Heart left ventricle (tissue), 16 donors: ENCODE measurements around the gene PDE3A. TPM values are rescaled to one million over a fixed set of nuclear protein-coding genes. Genes with fewer than 3 reads are reported as not detected.

Experiments
- ATAC-seq, 4 donors: fragments of 200-7000 bp; cut with Tn5 transposase; one replicate each; pipeline ENCODE4 v1.9.1; 2020 to 2022; ENCODE audit warnings: moderate library complexity in 4 of 4, mild to moderate bottlenecking in 3 of 4, moderate number of reproducible peaks in 1 of 4
- DNase-seq, 5 donors: peaks; one replicate each; pipeline ENCODE4 v3.0.0-alpha.2; 2020
- H3K27ac ChIP-seq, 12 donors: fragments of 200-600 bp; sonication (generic) in 4 of 12; one replicate each; pipeline versions ENCODE4 v1.5.0 to v1.8.0; 2016 to 2022; ENCODE audit warnings: mild to moderate bottlenecking in 2 of 12
- H3K27me3 ChIP-seq, 9 donors: fragments of 200-600 bp; sonication (generic) in 2 of 9; one replicate each; pipeline versions ENCODE4 v1.5.1 to v1.8.0; 2016 to 2022; ENCODE audit warnings: mild to moderate bottlenecking in 3 of 9
- H3K36me3 ChIP-seq, 9 donors: fragments of 200-600 bp; sonication (generic) in 2 of 9; one replicate each; pipeline versions ENCODE4 v1.5.0 to v1.8.0; 2018 to 2022; ENCODE audit warnings: mild to moderate bottlenecking in 2 of 9
- H3K4me1 ChIP-seq, 12 donors: fragments of 200-600 bp; sonication (generic) in 4 of 12; one replicate each; pipeline versions ENCODE4 v1.5.0 to v1.8.0; 2016 to 2022; ENCODE audit warnings: mild to moderate bottlenecking in 3 of 12
- H3K4me3 ChIP-seq, 12 donors: fragments of 200-600 bp; sonication (generic) in 4 of 12; one replicate each; pipeline versions ENCODE4 v1.5.0 to v1.8.0; 2017 to 2022; ENCODE audit warnings: mild to moderate bottlenecking in 9 of 12, moderate library complexity in 4 of 12
- H3K9me3 ChIP-seq, 12 donors: fragments of 200-600 bp; sonication (generic) in 4 of 12; one replicate each; pipeline versions ENCODE4 v1.5.0 to v1.8.0; 2016 to 2022; ENCODE audit warnings: mild to moderate bottlenecking in 1 of 12
- POLR2A ChIP-seq, 2 donors: fragments of 450-650 bp; IDR thresholded peaks; one replicate each; pipeline ENCODE4 v1.6.1; 2017; ENCODE audit warnings: antibody characterized with exemption in 2 of 2, mild to moderate bottlenecking in 2 of 2, moderate library complexity in 2 of 2
- WGBS, 4 donors: extraction: QIAGEN DNeasy Blood & Tissue Kit in 2 of 4; methylation state at CpG; one replicate each; pipeline versions ENCODE4 v1.1.5 to v1.1.7; 2013 to 2018; 5-methylcytosine and 5-hydroxymethylcytosine counted together
- intact Hi-C, 10 donors: fragments of 100-400 bp; cut with DNase I; formaldehyde crosslinking; loops; one replicate each; pipeline versions ENCODE4 v1.11.1 to v1.14.2; 2022
- polyA plus RNA-seq, 2 donors: library from polyadenylated mRNA; stranded (reverse); fragments of 200-250 nt; gene quantifications; one replicate each; pipeline ENCODE4 v1.2.3, GENCODE V29; 2013
- total RNA-seq, 9 donors: library from RNA; depleted of rRNA in 2 of 9; stranded (reverse); fragments of >200 nt in 2 of 9; fragmentation: NEBNext Ultra II Directional in 3 of 9; extraction: Animal tissue kit (Norgen Biotek cat#: 25700) in 3 of 9; gene quantifications; one replicate each; pipeline versions ENCODE4 v1.1.0 to v1.2.4, GENCODE V29; 2016 to 2023
- TF ChIP-seq, protein P1 (sequence below), 12 donors: fragments of 200-600 bp; sonication (generic) in 4 of 12; IDR thresholded peaks; one replicate each; pipeline versions ENCODE4 v1.5.0 to v1.8.0; 2018 to 2022; ENCODE audit warnings: antibody characterized with exemption in 12 of 12, mild to moderate bottlenecking in 5 of 12
- donor health status: ischemic (EF 13 %, LVEDD 7.1; RV severe dilation, severe dysfunction).
- donor health status: healthy with polysubstance abuse.
- donor health status: DM: no; HTN: yes; CAD: no.
- donor health status: DM: no; HTN: no; CAD: no.
- donor health status: ischemic (EF 25% LVEDD 6.9; RV normal size, moderate dysfunction).
- donor health status: ischemic (EF 25% LVEDD 5.7; RV mildly dilated, moderate dysfunction).
- donor health status: healthy.
- donor health status: DM: yes; HTN: yes; CAD: no.
- donor health status: ischemic (EF 35%, LVEDD 5.7; RV mildly dilated, moderate dysfunction).
- donor health status: nonischemic (EF 11% LVEDD 7.7; RV severe dilation, severe dysfunction).
- donor health status: DM: yes; HTN: yes; CAD: no.
- donor health status: PGD.
- donor health status: ischemic (EF 29% LVEDD 5.4; RV normal size, mild dysfunction).
- donor health status: nonischemic (EF 23%, LVEDD 6.1; RV moderate dilation, normal function).

PDE3A gene
- total and polyA plus RNA-seq, 11 donors: 44.5 to 295 (median 183) TPM

DNA sequence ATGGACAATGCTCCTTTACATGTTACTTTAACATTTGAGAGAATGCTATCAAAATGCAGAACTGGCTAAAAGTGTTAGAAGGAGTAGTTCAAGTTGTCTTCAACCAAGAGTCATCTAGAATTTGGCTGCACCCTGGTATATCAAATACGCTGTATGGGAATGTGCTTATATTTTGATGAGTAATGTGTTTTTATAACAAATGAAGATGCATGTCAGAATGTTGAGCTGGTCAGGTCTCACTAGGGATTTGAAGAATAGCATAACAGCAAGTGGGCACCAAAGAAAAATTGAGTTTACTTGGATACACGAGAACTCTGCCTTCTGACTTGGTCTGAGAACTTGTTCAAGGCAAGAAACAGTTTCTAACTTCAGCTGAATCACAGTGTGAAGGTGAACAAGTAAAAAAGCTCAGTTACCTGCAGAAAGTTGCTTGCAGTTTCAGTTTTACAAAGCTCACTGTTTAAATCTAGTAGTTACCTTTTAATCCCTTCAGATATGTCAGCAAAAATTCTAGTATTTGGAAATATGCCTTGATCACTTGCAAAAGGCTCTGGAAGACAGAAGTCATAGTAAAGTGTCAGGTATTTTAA lies 82.3 kb downstream of the PDE3A start:
- no peak for DNase-seq
- Histone ChIP-seq H3K27ac (peak overlapping the region in 6 of 12 donors; percentile 31 to 94 (median 64)), H3K27me3 (no peaks in the 10 kb centered on the region), H3K4me1 (peaks cover 0 to 73% (median 29%) of the 10 kb centered on the region in 12 donors), H3K36me3 (no peaks in the 10 kb centered on the region), H3K4me3 (no peak overlapping the region), H3K9me3 (no peaks in the 10 kb centered on the region)
- intact Hi-C loops: no loop called here
- WGBS, 4 donors: 58 to 68% (median 66%) methylated on average over 2 of the region's 2 CpGs
- TF ChIP-seq, protein P1, sequence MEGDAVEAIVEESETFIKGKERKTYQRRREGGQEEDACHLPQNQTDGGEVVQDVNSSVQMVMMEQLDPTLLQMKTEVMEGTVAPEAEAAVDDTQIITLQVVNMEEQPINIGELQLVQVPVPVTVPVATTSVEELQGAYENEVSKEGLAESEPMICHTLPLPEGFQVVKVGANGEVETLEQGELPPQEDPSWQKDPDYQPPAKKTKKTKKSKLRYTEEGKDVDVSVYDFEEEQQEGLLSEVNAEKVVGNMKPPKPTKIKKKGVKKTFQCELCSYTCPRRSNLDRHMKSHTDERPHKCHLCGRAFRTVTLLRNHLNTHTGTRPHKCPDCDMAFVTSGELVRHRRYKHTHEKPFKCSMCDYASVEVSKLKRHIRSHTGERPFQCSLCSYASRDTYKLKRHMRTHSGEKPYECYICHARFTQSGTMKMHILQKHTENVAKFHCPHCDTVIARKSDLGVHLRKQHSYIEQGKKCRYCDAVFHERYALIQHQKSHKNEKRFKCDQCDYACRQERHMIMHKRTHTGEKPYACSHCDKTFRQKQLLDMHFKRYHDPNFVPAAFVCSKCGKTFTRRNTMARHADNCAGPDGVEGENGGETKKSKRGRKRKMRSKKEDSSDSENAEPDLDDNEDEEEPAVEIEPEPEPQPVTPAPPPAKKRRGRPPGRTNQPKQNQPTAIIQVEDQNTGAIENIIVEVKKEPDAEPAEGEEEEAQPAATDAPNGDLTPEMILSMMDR (IDR thresholded peaks at IDR 0.05): no peak
- TF ChIP-seq POLR2A (IDR thresholded peaks at IDR 0.05): no peak
- no peak for ATAC-seq

DNA sequence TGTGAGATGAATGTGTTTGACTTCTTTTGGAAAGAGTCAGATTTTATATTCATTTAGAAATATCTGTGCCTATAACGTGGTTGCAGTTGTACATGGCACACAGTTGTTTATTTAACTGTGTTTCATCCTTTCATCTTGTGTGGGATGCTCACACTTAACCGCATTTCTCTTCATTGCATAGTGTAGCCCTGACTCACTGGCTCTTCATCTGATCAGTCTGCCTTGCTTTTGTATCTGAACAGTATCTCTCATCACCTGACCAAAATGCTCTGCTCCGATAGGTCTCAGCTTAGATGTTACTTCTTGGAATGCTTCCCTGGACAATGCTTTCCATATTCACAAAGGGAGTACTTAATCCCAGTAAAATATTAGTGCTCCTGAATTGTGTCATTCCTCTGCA lies 83.4 kb downstream of the PDE3A start:
- DNase-seq (no peak), ATAC-seq (no peak)
- TF ChIP-seq, protein P1 (IDR thresholded peaks at IDR 0.05): no peak
- TF ChIP-seq POLR2A (IDR thresholded peaks at IDR 0.05): no peak
- H3K27me3 ChIP-seq: no peaks in the 10 kb centered on the region
- WGBS, 4 donors: 48 to 70% (median 63%) methylated on average over 3 of the region's 3 CpGs
- H3K4me3 ChIP-seq: no peak overlapping the region
- peak overlapping the region in 1 of 12 donors; percentile 31 for H3K27ac ChIP-seq
- H3K36me3 ChIP-seq: no peaks in the 10 kb centered on the region
- no peaks in the 10 kb centered on the region for H3K9me3 ChIP-seq
- peaks cover 0 to 73% (median 21%) of the 10 kb centered on the region in 12 donors for H3K4me1 ChIP-seq
- intact Hi-C loops: no loop called here

DNA sequence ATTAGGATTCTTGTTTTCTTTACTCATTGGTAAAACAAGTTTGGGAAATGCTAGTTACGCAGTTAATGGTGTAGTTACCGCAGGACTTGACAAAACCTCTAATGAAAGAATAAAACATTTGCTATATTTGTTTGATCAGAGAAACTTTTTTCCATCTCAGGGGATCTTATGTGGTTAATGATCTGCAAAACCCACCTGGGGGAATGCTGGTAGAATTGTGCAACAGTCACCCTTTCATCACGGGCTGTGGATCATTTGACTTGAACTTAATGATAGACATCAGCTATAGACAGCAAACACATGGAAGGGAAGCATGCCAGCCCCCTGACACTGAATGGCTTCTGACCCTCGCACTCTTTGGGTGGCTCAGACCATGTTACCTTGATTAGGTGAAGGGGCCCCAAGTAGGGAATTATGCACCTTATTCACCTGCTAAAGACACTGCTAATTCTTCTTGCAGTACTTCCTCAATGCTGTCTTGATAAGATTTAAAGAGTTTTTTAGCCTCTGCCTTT lies 84.2 kb downstream of the PDE3A start:
- no peaks in the 10 kb centered on the region for H3K9me3 ChIP-seq
- WGBS, 4 donors: 73 to 88% (median 83%) methylated on average over 4 of the region's 4 CpGs
- no peak for DNase-seq
- intact Hi-C loops: no loop called here
- peaks cover 0 to 69% (median 18%) of the 10 kb centered on the region in 12 donors for H3K4me1 ChIP-seq
- H3K4me3 ChIP-seq: no peak overlapping the region
- TF ChIP-seq POLR2A (IDR thresholded peaks at IDR 0.05): no peak
- TF ChIP-seq, protein P1 (IDR thresholded peaks at IDR 0.05): no peak
- peak overlapping the region in 4 of 12 donors; percentile 11 to 20 (median 16) for H3K27ac ChIP-seq
- no peak for ATAC-seq
- no peaks in the 10 kb centered on the region for H3K36me3 ChIP-seq
- no peaks in the 10 kb centered on the region for H3K27me3 ChIP-seq

DNA sequence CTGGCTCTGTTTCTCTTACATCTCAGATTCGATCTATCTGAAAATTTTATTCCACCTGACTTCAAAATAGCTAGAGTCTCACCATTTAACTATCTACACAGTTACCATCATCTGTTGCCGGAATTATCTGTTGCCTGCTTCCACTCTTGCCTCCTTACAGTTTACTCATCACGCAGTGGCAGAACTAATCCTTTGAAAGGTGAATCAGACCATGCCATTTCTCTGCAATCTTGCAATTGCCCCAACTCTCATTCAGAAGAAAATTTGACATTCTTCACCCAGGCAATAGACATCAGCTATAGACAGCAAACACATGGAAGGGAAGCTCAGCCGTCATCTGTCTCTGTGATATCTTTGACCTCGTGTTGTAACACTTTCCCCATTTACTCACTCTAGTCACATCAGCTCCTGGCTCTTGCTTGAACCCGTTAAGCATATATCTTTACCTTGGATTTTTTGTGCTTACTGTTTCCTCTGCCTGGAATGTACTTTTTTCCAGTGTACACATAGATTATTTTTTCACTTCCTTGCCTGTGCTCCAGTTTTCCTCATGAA lies 85.5 kb downstream of the PDE3A start:
- DNase-seq (no peak), ATAC-seq (peak; percentile 19 to 66 (median 51))
- H3K27ac ChIP-seq: peak overlapping the region in 9 of 12 donors; percentile 12 to 55 (median 38)
- H3K4me1 ChIP-seq: peaks cover 0 to 76% (median 16%) of the 10 kb centered on the region in 12 donors
- TF ChIP-seq, protein P1 (IDR thresholded peaks at IDR 0.05): no peak
- no peak for TF ChIP-seq POLR2A (IDR thresholded peaks at IDR 0.05)
- no peak overlapping the region for H3K4me3 ChIP-seq
- WGBS, 4 donors: 42 to 49% (median 45%) methylated on average over 6 of the region's 6 CpGs
- H3K36me3 ChIP-seq: no peaks in the 10 kb centered on the region
- no peaks in the 10 kb centered on the region for H3K9me3 ChIP-seq
- H3K27me3 ChIP-seq: no peaks in the 10 kb centered on the region
- intact Hi-C loops: no loop called here
